Upper lobe of left lung (tissue), 4 donors: ENCODE data around the gene TSPAN10.

Experiments used
- POLR2A ChIP-seq, 4 donors: fragments of 450-650 bp; IDR thresholded peaks; one replicate each; pipeline ENCODE4 v1.5.1; 2016 to 2017; ENCODE audit warnings: antibody characterized with exemption in 4 of 4, mild to moderate bottlenecking in 2 of 4
- POLR2AphosphoS5 ChIP-seq, 2 donors: sonication (generic); formaldehyde crosslinking; IDR thresholded peaks; one replicate each; pipeline ENCODE4 v1.5.1; 2017; ENCODE audit warnings: antibody characterized with exemption in 2 of 2
- TF ChIP-seq, protein P1 (sequence below), 6 experiments: fragments of 450-650 bp in 4 of 6; fragments of 200-600 bp in 2 of 6; sonication (generic) in 2 of 6; IDR thresholded peaks; one replicate each; pipeline ENCODE4 v1.5.1; 2016 to 2019; ENCODE audit warnings: antibody characterized with exemption in 6 of 6

DNA sequence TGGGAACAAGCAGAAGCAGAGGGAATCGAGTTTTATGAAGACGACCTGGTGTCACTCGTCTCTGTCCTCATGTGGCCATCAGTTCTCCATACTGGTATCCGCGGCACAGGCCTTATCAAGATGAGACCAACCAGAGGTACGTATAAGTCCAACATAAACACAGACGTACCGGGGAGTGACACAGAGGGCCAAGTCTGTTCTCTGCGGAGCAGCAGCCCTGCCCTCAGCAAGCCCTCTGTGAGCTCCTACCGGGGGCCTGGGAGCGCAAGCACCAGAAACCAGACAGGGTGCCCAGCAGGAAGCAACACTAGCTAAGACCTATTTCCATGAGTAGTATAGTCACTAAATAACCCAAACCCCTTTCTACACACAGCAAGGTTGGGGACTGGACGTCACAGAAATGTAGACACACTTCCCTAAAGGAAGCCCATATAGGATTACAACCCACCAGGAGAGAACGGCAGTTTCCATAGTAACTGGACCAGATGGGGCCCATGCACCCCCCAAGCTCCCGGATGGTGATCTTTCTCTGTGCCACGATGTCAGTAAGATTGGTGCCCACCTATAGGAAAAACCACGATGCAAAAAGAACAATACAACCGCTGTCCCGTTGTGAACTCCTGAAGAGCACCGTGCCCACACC lies 45.7 kb downstream of the TSPAN10 start:
- TF ChIP-seq POLR2AphosphoS5 (IDR thresholded peaks at IDR 0.05): no peak
- TF ChIP-seq, protein P1, sequence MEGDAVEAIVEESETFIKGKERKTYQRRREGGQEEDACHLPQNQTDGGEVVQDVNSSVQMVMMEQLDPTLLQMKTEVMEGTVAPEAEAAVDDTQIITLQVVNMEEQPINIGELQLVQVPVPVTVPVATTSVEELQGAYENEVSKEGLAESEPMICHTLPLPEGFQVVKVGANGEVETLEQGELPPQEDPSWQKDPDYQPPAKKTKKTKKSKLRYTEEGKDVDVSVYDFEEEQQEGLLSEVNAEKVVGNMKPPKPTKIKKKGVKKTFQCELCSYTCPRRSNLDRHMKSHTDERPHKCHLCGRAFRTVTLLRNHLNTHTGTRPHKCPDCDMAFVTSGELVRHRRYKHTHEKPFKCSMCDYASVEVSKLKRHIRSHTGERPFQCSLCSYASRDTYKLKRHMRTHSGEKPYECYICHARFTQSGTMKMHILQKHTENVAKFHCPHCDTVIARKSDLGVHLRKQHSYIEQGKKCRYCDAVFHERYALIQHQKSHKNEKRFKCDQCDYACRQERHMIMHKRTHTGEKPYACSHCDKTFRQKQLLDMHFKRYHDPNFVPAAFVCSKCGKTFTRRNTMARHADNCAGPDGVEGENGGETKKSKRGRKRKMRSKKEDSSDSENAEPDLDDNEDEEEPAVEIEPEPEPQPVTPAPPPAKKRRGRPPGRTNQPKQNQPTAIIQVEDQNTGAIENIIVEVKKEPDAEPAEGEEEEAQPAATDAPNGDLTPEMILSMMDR (IDR thresholded peaks at IDR 0.05): no peak
- no peak for TF ChIP-seq POLR2A (IDR thresholded peaks at IDR 0.05)
